IPS-NIHi7 (cell line): ENCODE data around the gene TAT.
A peak's percentile ranks its signal among the peaks of the same experiment; 100 is the strongest.
"Not testable (repeated sequence)": the region's sequence is repeated elsewhere in the genome, so short reads cannot be mapped to it uniquely, and the experiment has no call there.

Experiments used
- DNase-seq: peaks from one replicate; pipeline ENCODE4 v3.0.0; 2012; ENCODE audit warnings: mixed read lengths; ENCODE audit errors: extremely low spot score

Gene TAT

DNA sequence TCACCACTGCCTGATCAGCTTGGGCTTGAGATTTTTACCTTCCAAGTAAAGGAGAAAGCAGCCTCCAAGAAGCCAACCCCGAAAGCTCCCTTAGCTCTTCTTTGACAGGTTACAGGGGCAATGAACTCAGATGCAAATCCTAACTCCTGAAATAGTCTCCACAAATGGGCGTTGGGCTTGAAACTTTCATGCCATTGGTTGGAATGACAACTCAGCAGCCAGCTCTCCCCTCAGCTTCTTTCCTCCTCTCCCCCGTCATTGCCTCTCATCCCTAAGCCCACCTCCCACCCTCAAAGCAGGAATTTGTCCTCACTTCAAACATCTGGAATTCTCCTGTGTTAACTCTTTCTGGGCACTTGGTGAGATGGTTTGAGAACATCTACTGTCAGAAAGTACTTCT is at the start of gene TAT:
TAT (minus strand) TSS at position 122 of the 400 bp plus-strand sequence. CDS start 677 bp downstream, outside the sequence.
- DNase-seq, result peak; percentile 25

DNA sequence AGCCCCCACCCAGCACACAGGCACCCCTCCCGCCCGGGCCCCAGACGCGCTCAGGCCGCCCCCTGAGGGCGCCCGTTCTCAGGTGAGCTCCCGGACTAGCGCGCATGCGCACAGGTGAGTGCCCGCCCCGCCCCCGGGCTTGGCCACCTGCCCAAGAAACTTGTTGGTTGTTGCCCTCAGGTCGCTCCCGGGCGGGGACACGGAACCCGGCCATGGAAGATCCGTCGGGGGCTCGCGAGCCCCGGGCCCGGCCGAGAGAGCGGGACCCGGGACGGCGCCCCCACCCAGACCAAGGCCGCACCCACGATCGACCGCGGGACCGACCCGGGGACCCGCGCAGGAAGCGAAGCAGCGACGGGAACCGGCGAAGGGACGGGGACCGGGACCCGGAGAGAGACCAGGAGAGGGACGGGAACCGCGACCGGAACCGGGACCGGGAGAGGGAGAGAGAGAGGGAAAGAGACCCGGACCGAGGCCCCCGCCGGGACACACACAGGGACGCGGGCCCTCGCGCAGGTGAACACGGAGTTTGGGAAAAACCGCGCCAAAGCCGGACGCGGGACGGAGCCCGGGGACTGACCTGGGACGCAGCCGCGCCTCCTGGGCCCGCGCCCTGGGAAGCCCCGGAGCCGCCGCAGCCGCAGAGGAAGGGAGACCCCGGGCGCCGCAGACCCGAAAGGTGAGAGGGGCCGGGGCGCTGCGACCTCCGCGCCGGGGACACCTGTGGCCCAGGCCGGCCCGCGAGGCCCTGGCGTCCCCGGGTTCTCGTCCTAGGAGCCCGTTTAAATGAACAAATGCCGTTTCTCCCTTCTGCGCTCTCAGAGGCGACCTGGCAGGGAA is 49.3 kb upstream of the TAT start, which contains the start of gene MARVELD3:
MARVELD3 (plus strand) TSS at position 167 of the 840 bp plus-strand sequence; CDS start at position 213, 46 bp downstream.
- DNase-seq, result peak; percentile 96

DNA sequence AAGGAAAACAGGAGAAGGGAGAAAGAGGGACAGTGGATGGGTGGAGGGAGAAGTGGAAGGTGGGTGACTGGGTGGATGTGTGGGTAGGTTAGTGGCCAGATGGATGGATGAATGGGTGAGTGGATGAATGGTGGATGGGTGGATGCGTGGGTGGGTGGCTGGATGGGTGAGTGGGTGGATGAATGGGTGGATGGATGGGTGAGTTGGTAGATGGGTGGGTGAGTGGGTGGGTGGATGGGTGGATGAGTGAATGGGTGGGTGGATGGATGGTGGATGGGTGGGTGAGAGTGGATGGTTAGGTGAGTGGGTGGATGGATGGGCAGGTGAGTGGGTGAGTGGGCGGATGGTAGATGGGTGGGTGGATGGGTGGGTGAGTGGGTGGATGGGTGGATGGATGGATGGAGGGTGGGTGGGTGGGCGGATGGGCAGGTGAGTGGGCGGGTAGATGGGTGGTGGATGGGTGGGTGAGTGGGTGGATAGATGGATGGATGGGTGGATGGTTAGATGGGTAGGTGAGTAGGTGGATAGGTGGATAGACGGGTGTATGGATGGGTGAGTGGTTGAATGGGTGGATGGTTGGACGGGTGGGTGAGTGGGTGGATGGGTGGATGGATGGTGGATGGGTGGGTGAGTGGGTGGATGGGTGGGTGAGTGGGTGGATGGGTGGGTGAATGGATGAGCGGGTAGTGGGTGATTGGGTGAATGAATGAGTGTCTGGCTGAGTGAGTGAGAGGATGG is 48.4 kb upstream of the TAT start:
- DNase-seq, result no peak

DNA sequence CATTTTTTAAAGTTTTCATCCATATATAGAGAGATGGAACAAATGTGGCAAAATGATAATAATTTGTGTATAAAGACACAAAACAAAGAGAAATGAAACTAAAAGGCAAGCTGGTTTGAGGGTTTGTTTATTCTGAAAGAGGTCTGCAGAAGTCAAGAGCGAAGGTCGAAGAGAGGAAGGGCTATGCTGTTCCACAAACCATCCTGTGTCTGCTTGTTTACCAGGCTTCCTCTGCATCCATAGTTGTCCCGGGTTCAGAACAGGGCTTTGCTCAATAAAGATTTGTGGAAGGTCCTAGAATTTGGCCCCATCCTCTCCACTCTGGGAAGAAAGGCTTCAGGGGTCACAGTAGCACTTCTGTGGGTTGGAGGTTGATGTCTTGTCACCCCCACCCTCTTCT is 46.7 kb upstream of the TAT start:
- no peak for DNase-seq

DNA sequence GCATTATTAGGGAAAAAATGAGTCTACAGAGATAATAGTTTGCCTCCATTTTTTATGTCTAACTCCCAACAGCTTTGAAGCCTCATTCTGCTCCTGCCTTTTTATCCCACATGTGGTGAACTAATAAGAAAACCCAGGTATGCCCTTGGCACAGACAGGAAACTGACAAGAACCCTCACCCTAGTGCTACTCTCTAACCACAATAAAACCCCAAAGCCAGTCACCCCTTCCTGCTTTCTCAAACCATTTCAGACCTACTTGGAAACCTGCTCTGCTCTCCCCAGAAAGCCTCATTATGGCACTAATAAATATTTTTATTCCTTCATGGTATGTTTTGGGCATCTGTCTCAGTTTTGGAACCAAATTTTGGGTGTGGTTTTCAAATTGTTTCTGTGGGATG is 45.2 kb upstream of the TAT start:
- no peak for DNase-seq

DNA sequence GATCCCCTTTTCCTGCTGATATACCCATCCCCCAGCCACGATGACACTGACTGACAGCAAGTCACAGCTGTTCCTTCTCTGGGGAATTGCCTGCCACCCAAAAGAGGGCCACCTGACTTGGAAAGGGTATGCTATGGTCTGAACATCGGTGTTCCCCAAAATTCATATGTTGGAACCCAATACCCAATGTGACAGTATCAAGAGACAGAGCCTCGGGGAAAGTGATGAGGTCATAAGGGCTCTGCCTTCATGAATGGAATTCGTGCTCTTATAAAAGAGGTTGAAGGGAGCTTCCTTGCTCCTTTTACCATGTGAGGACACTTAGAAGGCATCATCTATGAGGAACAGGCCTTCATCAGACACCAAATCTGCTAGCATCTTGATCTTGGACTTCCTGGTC is 41.5 kb upstream of the TAT start:
- no peak for DNase-seq

DNA sequence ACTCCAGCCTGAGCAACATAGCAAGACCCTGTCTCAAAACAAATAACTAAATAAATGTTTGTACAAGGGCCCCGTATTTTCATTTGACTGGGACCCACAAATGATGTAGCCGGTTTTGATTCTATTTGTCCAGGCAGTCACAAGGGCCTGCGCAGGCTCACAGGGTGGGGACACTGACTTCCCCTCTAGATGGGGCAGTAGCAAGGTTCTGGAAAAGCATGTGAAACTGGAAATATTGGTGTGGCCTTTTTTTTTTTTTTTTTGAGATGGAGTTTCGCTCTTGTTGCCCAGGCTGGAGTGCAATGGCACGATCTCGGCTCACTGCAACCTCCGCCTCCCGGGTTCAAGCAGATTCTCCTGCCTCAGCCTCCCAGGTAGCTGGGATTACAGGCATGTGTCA is 38.1 kb upstream of the TAT start:
- not testable (repeated sequence) for DNase-seq

DNA sequence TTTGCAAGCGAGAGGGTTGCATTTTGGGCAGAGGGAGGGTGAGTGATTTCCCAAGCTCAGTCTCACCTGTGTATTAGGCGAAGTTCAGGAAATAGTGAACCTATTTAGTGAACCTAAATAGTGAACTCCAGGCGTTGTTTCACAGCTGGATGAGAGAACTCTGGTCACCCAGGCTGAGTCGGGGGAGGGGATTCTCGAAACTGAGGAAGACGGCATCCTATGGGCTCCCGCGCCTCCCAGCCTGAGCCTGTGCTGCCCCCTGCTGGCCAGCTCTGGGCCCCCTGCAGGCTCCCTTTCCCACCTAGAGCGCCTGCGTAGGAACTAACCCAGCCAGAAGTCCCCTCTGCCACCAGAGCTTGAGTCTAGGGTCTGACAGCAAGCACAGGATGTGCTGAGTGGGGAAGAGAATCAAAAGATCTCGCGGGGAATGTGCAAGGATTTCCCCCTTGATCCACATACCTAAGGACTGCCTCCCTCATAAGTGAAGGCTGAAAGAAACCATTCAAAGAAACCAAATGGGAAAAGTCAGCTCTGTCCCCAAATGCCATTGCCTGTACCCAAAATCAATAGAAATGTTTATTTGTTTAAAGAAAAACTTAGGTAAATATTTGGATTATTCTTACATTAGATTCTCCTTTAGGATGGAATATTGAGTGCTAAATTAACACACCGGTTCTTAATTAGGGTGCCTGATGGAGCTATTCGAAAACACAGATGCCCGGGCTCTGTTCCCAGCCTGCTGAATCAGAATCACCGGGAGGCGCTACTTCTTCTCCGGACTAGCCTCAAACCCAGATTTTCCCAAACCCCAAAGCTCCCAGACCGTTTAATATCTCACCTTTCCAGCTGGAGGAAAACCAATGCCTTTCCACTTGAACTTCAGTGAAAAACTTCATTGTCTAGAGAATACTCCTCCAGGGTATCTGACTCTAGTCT is 34.3 kb upstream of the TAT start:
- peak; percentile 93 for DNase-seq

DNA sequence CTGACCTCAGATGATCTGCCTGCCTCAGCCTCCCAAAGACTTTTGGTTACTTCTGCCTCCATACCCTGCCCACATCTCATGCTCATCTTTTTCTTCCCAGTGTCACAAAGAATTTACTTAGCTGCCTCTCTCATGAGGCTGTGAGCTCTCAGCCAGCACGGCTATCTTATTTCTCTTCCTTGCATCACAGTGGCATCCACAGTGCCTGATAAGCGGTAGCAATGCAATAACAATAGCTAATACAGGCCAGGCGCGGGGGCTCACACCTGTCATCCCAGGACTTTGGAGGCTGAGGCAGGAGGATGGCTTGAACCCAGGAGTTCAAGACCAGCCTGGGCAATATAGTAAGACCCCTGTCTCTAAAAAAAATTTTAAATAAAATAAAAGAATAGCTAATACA is 33.6 kb upstream of the TAT start:
- DNase-seq, result no peak

DNA sequence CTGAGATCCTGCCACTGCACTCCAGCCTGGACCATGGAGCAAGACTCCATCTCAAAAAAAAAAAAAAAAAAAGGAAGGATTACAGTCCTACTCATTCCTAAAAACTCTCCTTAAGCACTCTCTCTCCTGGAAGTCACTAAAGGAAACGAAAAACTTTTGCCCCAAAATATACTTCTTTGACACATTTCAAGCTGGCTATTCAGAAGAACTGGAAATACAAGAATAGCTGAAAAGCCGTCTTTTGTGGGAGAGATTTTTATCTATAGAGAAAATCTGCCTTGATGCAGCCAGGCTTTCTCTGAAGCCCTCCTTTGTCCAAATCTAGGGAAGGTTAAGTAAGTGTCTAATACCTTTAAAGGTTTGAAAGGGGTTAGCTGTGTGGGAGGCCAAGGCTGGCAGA is 32.2 kb upstream of the TAT start:
- no peak for DNase-seq

DNA sequence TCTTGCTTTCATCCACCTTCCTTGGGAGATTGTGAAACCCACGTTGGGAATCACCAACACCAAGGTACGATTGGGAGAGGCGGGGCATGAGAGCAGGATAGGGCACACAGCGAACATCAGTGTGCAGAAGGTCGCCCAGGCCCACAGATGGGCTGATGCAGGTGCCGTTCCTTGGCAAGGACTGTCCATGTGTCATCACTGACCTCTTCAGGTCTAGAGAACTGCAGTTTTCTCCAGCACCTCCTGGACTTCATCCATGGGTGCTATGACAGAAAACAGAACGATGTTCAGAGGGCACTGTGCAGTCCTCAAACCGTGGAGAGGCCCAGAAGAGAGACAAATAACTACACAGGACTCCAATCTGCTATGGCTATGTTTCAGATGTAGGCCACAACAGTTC is 23.9 kb upstream of the TAT start:
- no peak for DNase-seq

DNA sequence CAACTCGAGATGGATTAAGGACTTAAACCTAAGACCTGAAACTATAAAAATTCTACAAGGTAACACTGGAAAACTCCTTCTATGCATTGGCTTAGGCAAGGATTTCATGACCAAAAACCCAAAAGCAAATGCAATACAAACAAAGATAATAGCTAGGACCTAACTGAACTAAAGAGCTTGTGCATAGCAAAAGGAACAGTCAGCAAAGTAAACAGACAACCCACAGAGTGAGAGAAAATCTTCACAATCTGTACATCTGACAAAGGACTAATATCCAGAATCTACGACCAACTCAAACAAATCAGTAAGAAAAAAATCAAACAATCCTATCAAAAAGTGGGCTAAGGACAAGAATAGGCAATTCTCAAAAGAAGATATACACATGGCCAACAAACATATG is 21.5 kb upstream of the TAT start:
- DNase-seq, result not testable (repeated sequence)

DNA sequence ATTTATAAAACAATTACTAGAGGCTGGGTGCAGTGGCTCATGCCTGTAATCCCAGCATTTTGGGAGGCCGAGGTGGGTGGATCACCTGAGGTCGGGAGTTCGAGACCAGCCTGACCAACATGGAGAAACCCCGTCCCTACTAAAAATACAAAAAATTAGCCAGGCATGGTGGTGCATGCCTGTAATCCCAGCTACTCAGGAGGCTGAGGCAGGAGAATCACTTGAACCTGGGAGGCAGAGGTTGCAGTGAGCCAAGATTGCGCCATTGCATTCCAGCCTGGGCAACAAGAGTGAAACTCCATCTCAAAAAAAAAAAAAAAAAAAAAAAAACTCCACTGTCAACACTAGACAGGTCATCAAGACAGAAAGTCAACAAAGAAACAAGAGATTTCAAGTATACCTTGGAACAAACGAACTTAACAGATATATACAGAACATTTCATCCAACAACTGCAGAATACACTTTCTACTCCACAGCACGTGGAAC is 18.5 kb upstream of the TAT start:
- DNase-seq, result not testable (repeated sequence)

DNA sequence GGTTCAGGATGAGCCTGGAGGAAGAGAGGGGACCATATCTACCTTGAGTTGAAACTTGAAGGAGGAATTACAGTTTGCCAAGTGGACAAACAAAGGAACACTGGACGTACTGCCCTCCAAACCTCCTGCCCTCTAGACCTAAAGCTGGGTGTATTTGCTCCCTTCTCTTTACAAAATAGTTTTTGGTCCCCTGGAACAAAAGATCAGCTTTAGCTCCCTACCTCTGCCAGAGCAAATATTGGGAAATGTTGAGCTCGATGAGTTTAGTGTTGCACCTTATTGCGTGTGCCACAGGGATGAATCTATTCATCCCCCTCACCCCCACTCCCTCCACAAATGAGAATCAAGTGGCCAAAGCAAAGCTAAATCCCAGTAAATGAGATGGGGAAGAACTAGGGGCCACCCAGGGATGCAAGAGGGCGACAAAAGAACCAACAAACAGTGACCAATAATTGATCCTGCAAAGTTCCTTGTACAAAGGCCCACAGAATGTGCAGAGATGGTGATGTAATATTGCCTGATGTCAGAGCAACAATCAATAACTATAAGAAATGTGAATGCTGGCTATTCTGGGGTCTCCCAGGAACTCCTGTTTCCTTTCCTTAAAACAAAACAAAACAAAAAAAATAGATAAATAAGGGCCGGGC is 17.2 kb upstream of the TAT start:
- no peak for DNase-seq

DNA sequence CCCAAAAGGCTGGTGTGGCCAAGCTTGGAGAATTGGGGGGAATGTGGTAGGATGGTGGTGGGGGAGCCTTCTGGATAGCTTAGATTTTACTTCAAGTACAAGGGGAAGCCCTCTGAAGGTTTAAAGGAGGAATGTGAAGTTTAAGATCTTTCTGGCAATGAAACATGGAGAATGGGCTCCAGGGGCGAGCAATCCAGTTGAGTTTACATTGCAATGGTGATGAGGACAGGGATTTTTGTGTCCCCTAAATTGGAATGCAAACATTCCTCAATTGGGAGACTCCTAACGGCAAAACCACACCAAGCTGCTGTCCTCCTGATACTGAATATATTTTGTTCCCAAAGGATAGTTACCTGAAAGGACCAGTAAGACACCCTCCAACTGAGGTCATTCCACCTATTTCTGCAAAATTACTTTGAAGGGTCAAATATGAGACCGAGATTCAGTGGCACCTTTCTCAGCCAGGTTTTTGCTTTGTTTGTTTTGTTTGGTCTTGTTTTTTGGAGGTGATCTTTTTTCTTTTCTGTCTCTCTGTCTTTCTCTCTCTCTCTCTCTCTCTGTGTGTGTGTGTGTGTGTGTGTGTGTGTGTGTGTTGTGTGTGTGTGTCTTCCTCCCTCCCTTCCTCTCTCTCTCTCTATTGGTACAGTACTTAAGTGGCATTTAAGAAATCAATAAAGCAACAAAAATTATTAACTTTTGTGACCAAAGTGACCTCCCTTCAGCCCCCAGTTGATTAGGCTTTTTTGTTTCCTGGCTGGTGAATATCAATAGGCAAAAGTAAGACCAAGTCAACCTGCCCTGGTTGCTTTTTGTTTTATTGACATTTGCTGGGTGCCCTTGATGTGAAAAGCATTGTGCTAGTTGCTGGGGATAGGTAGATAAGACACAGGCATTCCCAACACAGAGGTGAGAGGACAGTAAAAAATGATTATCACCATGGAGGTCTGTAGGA is 16.4 kb upstream of the TAT start:
- DNase-seq, result no peak

DNA sequence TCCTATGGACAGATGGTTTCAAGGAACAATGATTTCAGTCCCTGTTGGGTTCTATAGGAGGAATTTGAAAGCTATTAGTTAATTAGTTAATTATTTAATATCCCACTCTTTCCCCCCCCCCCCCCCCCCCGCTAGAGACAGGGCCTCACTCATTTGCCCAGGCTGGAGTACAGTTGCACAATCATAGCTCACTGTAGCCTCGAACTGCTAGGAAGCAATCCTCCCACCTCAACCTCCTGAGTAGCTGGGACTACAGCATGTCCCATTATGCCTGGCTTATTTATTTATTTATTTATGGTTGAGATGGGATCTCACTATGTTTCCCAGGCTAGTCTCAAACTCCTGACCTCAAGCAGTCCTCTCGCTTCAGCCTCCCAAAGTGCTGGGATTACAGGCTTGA is 15.0 kb upstream of the TAT start:
- no peak for DNase-seq

DNA sequence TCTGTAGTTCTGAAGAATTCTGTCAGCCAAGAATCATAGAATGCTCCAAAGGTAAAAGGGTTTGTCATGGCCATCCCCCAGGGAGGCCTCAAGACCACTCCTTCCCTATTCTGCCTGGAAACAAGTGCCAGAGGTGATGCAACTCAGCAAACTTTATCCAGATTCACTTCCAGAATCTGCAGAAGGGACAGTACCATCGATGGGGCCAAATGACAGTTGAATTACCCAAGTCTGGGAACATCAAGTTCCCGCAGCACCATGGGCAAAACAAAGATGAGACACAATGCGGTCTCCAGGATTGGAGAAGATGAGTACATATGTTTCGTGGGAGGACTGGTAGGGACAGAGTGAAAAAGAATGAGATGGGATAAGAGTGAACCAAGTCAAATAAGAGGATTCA is 13.7 kb upstream of the TAT start:
- DNase-seq, result no peak

DNA sequence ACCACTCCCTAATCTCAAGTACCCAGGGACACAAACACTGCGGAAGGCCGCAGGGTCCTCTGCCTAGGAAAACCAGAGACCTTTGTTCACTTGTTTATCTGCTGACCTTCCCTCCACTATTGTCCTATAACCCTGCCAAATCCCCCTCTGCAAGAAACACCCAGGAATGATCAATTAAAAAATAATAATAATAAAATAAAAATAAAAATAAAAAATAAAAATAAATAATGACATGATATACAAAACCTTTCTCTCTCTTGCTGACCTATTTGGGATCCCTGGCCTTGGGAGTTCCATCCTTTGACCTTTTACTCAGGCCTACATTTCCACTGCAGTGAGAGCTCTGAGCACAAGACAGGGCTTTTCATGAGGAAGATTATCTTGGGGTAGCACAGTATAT is 13.2 kb upstream of the TAT start:
- DNase-seq, result not testable (repeated sequence)

DNA sequence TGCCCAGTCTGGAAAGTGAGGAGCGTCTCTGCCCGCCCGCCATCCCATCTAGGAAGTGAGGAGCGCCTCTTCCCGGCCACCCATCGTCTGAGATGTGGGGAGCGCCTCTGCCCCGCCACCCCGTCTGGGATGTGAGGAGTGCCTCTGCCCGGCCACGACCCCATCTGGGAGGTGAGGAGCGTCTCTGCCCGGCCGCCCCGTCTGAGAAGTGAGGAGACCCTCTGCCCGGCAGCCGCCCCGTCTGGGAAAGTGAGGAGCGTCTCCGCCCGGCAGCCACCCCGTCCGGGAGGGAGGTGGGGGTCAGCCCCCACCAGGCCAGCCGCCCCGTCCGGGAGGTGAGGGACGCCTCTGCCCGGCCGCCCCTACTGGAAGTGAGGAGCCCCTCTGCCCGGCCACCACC is 12.4 kb upstream of the TAT start:
- DNase-seq, result not testable (repeated sequence)

DNA sequence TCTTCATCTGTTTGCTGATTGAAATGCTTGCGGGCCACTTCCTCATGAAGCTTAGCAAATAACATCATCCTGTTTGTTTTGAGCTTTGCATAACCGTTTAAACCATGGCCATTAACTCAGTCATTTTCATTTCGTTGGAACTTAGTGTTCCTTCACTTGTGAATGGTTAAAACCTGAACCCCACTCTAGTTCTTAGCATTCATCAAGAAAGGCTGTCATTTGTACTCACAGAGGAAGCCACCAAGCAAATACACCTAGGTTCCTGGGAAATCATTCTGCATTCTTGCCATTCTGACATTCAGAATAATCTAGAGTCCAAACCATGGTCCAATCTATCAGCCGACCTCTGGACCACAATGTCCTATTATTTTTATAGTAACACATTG is 8.4 kb upstream of the TAT start:
- DNase-seq, result no peak
